HL-60/S4 treated with retinoic acid at 250 ng/mL for 4 days and 3 days (cell line): ENCODE data around the gene USP9X.
"Not testable (repeated sequence)": the region's sequence is repeated elsewhere in the genome, so short reads cannot be mapped to it uniquely, and the experiment has no call there.

ENCODE experiments used
- in situ Hi-C: fragments of 300-500 bp; cut with MboI; formaldehyde crosslinking; loops from 2 replicates; pipeline ENCODE4 v1.7.0; 2022; ENCODE audit warnings: low sequenced_read_pairs

USP9X gene

DNA sequence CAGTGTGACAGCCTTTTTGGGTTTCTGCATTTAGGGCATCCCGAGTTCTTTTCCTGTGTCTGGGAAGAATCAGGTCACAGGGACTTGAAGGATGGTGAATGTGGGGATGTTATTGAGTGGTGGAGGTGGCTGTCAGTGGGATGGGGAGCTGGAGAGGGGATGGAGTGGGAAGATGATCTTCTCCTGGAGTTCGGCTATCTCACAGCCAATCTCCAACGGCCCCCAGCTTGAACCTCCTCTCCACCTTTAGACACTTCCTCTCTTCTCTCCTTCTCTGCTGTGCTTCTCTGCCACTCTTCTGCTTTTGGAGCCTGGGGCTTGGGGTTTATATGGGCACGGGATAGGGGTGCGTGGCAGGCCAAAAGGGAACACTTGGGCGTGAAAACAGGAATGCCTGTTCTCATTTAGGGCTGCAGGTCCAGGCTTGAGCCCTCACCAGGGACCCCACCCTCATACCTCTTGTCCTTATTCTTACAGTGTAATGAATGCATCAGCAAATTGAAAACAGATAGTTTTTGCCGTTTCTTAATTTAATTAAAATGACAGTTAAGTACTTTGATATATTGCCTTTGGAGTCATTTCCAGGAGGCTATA is 37.5 kb downstream of the USP9X start:
- in situ Hi-C loops: no loop called here

DNA sequence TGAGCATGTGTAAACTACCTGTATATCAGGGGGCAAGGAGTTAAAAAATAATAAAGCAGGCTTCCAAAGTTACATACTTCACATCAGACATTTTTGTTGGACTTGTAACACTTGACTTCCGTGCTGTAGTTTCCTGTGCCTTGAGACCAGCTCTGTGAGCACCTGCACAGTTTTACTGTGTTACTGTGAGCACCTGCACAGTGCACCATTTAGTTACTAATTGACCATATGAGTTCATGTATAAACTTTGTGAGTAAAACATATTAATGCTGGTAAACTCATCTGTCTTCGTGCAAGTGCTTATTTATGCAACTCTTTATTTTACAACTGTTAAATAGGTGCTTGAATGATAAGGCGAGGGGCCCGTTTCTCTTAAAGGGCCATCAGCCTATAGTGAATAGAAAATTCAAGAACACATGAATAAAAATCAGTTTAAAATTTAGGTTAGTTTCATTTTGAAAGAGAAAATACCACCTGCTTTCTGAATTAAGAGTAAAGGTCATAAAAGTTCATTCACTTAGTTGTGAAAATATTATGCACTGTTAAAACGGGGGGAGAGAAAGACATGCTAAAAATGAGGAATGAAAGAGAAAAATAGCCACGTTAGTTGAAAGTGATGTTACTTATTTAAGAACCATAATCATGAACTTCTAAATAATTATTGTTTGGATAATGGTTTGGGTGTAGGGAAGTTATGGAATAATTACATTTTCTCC is 42.4 kb downstream of the USP9X start:
- in situ Hi-C loops: loop anchor here (25.0 kb wide), 1 partner anchor 490 kb away; the partner anchor contains the start of gene CXorf38

DNA sequence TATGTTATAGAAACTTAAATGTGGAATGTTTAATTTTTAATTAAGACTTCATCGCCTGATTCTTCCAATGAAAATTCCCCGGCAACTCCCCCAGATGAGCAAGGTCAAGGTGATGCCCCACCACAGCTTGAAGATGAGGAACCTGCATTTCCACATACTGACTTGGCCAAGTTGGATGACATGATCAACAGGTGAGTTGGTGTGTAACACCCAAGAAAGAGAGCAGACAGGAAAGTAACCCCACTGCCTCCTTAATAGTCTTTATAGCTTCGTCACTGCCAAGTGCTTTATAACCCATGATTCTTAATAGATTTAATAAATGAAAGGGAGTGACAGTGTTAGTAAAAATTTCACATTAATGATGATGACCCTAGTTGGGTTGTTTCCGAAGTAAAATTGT is 43.7 kb downstream of the USP9X start:
- in situ Hi-C loops: loop anchor here (25.0 kb wide), 1 partner anchor 492 kb away; the partner anchor contains the start of gene CXorf38

DNA sequence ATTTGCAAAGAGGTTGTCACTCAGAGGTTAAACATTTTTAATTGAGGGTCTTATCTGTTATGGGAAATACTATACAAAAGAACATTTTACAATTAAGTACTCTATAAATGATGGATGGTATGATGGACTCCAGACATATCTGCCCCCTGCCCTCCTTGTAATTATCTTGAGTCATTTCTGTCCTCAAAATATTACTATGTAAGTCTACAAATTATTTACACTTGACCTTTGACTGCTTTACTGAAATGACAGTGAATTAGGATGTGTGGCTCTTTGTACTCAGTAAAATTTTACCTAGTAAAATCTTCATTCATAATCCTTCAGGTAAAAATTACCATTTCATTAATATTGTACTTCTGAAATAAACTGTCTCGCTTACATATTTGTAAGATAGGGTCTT is 46.5 kb downstream of the USP9X start:
- in situ Hi-C loops: loop anchor here (25.0 kb wide), 1 partner anchor 494 kb away; the partner anchor contains the start of gene CXorf38

DNA sequence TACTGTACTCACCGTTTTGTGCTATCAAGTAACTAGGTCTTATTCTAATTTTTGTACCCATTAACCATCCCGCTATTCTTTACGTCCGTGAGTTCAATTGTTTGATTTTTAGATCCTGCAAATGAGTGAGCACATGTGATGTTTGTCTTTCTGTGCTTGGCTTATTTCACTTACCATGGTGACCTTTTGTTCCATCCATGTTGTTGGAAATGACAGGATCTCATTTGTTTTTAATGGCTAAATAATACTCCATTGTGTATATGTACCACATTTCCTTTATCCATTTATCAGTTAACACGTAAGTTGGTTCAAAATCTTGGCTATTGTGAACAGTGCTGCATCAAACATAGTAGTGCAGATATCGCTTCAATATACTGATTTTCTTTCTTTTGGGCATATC is 48.3 kb downstream of the USP9X start:
- in situ Hi-C loops: loop anchor here (25.0 kb wide), 1 partner anchor 496 kb away; the partner anchor contains the start of gene CXorf38

DNA sequence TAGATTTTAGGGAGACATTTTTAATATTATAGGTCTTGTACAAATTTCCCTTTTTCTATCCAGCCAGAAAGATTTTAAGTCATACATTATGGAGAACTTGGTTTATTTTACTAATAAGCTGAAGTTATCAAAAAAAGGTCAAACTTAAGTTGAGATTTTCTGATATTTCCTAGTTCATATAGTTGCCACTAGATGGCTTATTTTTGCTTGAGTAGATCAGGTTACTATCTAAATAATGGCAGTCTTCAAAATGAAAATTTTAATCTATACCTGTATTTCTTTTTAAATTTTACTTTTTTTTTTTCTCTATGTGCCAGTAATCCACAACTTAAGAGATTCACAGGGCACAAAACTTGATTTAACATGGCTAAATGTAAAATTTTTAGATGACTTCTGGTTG is 52.3 kb downstream of the USP9X start:
- in situ Hi-C loops: loop anchor here (25.0 kb wide), 1 partner anchor 500 kb away; the partner anchor contains the start of gene CXorf38

DNA sequence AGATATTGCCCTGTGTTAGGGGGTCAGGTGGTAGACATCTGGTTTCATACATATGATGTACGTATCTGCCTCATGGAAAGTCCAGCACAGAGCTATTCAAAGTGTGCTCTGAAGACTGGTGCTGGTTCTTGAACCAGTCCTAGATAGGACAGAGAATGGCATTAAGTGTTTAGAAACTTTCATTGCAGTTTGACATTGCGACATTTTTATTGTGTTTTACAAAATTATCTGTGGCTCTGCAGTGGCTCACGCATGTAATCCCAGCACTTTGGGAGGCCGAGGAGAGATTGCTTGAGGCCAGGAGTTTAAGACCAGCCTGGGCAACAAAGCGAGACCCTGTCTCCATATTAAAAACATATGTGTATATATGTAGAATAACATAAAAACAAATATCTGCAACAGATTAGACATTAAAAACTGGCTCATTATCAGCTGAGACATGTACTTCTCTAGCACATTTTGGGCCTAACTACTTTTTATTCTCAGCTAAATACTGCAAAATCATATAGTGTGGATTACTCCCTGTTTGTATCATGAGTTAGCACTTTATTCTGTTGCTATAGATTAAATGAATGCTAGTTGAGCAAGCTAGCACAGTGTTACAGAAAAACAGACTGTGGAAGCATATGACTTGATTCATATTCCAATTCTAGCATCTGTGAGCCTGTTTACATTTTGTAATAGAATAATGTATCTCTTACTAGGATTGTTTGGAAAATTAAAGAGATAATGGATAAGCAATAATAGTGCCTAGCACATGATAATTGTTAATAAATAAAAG is 57.1 kb downstream of the USP9X start:
- in situ Hi-C loops: loop anchor here (25.0 kb wide), 1 partner anchor 505 kb away; the partner anchor contains the start of gene CXorf38

DNA sequence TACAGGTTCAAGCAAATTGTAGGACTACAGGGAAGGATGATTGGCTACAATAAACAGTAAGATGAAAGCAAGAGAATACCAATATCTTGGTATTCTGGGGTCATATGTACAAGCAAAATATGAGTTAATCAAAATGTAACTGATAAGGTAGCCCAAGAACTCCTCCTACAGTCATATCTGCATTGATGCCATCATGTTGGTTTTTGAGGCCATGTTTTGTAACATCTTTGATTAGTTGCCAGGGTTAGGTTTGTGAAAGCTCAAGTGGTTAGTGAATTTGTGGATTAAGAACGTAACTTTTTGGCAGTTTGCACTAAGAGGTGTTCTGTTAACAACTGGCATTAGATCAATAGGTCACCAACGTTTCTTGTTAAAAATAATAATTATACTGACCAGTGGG is 59.6 kb downstream of the USP9X start:
- in situ Hi-C loops: loop anchor here (25.0 kb wide), 1 partner anchor 508 kb away; the partner anchor contains the start of gene CXorf38

DNA sequence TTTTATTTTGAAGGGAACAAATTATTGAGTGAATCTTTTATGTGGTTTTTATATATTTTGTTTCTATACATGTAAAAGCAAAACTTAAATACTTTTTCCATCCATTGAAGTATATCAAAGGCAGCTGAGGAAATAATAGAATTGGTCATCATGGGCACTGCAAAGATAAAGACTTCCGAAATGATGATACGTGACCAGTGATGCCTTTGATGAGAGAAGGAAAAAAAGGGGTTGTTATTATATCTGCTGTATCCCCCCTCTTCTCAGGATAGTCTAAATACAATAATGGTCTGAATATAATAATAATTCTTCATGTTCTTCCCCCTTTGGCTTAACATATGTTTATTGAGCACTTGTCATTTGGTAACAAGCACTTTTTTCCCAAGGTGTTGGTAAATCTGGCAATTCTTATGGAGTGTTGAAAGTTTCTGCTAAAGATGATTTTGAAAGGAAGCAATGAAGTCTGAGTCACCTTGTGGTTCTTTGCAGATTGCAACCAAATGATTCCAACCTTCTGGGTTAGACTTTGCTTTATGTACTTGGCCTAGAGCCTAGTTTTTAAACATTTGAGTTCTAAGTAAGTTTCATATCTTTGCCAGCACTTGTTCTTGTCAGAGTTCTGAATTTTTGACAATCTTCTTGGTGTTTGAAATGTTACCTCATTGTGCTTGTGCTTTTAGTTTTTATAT is 60.8 kb downstream of the USP9X start:
- in situ Hi-C loops: loop anchor here (25.0 kb wide), 1 partner anchor 509 kb away; the partner anchor contains the start of gene CXorf38

DNA sequence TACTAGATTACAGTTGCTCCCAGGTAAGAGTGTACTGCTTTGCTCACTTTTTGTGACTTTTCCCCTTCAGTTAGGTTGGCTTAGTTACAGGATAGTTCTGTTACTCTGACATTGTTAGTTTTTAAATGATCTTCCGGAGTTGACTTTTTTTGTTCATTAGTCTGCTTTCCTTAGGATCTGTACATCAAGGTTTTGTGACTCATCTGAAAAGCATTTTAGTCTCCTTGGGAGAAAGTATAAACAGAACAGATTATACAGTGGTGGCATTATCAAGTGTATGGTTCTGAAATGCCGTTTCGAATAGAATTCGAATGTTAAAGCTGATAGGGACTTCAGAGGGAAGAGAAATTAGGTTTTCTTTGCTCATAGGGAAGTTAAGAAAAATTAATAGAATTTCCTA is 63.3 kb downstream of the USP9X start:
- in situ Hi-C loops: loop anchor here (25.0 kb wide), 1 partner anchor 511 kb away; the partner anchor contains the start of gene CXorf38

DNA sequence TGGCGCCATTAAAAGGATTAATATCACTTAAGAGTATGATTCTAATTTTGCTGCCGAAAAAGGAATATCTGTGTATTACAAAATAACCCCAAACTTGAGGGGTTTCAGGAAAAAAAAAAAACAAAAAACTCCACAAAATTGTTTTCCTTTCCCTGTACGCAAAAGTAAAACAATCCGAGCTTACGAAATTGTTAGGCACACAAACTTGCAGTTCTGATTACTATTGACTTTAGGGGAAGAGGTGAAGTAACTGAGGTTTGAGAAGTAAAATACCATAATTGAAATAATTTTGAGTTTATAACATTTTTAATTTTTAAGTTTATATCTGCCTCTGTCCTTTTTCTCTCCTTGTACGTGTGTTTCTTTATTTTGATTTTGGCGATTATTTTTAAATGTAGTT is 64.8 kb downstream of the USP9X start:
- in situ Hi-C loops: no loop called here

DNA sequence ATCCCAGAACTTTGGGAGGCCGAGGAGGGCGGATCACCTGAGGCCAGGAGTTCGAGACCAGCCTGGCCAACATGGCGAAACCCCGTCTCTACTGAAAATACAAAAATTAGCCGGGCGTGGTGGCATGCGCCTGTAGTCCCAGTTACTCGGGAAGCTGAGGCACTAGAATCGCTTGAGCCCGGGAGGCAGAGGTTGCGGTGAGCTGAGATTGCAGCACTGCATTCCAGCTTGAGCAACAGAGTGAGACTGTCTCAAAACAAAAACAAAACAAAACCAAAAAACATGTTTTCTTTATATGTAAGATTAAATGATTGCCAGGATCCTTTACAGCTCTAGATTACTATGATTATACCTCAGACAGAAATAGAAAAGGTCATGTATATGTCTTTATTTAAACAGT is 66.5 kb downstream of the USP9X start:
- in situ Hi-C loops: not testable (repeated sequence)

DNA sequence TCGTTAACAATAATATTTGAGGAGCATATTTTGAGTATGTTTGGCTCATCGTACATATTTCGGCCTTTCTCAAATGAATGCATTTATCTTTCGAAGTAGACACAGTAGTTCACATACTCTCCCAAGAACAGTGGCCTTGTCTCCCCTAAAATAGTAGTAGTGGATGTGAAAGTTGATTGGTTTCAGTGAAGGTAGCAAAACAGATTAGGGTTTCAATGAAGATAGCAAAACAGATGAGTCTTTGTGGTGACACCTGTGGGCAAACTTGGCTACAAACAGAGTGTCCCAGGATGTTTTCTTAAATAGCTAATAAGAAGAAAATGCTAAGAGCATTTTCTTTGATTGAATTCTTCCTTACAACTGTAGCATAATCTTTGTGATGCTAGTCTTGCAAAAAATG is 67.0 kb downstream of the USP9X start:
- in situ Hi-C loops: no loop called here

DNA sequence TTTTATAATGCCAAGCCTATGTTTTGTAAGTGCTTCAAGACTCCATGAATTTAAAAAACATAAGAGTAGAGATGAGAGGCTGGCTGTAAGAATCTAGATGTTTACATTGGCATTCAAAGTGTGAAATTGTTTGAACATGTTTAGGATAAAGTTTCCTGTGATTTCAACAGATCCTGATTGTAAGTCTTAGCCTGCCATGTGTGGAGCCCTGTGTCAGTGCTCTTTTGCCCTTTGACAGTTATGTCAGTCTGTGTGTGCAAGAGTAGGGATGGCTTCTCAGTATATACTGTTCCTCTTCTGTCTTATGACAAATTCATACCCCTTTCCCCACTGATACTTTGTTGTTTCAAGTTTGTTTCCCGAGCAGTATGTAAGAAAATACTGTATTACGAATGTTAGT is 68.2 kb downstream of the USP9X start:
- in situ Hi-C loops: no loop called here

DNA sequence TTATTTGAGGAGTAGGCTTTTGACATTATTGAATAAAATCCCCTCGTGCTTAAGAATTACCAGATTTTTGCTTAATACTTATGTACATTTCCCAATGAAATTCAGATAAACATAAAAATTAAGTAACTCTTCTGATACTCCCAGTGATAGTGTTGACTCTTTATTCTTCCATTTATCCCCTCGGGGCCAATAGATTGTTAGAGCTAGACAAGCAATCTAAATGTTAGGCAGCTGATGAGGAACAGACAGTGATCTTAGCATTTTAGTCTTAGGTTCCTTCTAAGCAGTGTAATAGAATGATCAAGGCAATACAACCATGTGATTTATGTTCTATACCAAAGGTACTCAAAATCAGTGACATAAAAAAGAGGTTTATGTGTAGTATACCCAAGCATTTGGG is 68.7 kb downstream of the USP9X start:
- in situ Hi-C loops: no loop called here

DNA sequence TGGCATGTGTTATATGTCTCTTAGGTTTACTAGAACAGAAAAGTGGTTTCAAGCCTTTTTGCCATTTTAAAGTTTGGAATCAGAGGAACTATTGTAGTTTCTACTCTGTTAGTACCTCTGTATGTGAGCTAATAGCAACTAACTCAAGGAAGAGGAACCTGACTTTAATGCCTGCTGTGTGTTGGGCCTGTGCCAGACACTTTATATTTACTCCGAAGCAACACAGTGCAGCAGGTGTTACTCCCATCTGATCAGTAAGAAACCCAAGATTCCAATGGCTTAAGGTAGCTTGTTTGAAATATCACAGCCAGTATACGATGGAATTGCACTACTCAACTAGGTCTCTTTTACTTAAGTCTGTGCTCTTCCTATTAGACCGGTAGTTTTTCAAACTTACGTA is 79.2 kb downstream of the USP9X start:
- in situ Hi-C loops: no loop called here

DNA sequence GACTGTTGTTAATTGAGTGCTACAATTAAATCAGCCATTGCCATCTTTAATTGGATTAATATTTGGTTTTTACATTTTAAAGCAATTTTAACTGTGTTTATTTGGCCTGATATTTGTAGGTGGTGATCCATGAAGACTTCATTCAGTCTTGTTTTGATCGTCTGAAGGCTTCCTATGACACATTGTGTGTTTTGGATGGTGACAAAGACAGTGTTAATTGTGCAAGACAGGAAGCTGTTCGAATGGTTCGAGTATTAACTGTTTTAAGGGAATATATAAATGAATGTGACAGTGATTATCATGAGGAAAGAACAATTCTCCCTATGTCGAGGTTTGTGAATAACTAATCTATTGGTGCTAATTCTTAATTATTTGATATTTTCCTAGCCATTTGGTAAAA is 82.6 kb downstream of the USP9X start:
- in situ Hi-C loops: no loop called here

DNA sequence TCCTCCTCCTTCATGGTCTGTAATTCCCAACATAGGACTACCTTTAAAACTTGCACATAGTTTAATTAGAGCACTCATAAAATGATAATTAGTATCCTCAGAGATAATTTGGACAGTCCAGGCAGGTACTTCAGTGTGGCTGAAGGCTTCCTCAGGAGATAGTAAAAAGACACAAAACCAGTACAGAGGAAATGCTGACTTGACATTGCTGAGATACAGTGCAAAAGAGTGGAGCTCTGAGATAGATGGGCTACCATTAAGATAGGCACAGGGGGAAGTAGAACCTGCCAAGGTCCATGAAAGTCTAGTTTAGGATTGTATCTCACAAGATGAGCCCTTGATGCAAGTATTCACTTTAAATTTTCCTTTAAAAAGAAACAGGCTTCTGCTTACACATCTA is 91.0 kb downstream of the USP9X start:
- in situ Hi-C loops: no loop called here

DNA sequence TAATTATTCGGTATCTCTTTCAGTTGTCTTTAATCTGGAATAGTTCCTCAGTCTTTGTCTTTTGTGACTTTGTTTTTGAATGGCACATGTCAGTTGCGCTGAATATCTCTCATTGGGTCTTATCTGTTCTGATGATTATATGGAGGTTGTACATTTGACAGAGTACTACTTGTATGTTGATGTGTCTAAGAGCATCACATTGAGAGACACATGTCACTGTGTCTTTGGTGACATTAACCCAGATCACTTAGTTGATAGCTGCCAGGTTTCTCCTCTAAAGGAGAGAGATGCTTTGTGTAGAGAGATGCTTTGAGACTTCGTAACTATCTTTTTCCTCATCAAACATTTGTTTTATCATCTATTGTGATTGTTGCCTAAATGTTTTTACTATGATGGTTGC is 92.1 kb downstream of the USP9X start:
- in situ Hi-C loops: no loop called here

DNA sequence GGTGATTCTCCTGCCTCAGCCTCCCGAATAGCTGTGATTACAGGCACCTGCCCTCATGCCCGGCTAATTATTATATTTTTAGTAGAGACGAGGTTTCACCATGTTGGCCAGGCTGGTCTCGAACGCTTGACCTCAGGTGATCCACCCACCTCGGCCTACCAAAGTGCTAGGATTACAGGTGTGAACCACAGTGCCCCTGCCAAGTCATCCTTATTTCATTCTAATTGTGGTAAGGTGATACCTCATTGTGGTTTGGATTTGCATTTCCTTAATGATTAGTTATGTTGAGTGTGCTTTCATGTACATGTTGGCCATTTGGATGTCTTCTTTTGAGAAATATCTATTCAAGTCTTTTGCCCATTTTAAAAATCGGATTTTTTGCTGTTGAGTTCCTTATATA is 93.0 kb downstream of the USP9X start:
- in situ Hi-C loops: no loop called here
